HG02588 (cell line): ENCODE data around the gene ZNF750.
A peak's percentile ranks its signal among the peaks of the same experiment; 100 is the strongest.

Experiments
- ATAC-seq: cut with Tn5 transposase; IDR thresholded peaks from one replicate; pipeline ENCODE4 v1.9.1; 2021; ENCODE audit warnings: mild to moderate bottlenecking, moderate library complexity; ENCODE audit not compliant: unreplicated experiment

The ZNF750 gene

DNA sequence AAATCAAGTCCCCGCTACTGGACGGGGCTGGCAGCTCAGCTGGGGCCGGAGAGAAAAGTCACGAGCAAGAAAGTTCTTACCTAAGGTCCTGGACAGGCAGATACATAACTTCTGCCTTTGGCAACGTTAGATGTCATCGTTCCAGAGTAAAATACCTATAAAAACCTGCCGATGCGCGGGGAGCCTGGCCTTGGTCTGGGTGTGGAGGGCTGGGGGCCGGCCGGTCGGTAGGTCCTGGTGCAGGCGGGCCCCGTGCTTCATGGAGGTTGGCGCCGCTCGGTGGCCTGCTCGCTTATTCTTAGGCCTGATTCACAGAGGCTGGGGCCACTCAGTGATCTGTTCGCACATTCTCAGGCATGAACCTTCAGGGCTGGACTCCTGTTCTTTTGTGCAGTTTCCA, 33.7 kb upstream of the ZNF750 start:
- no peak for ATAC-seq

DNA sequence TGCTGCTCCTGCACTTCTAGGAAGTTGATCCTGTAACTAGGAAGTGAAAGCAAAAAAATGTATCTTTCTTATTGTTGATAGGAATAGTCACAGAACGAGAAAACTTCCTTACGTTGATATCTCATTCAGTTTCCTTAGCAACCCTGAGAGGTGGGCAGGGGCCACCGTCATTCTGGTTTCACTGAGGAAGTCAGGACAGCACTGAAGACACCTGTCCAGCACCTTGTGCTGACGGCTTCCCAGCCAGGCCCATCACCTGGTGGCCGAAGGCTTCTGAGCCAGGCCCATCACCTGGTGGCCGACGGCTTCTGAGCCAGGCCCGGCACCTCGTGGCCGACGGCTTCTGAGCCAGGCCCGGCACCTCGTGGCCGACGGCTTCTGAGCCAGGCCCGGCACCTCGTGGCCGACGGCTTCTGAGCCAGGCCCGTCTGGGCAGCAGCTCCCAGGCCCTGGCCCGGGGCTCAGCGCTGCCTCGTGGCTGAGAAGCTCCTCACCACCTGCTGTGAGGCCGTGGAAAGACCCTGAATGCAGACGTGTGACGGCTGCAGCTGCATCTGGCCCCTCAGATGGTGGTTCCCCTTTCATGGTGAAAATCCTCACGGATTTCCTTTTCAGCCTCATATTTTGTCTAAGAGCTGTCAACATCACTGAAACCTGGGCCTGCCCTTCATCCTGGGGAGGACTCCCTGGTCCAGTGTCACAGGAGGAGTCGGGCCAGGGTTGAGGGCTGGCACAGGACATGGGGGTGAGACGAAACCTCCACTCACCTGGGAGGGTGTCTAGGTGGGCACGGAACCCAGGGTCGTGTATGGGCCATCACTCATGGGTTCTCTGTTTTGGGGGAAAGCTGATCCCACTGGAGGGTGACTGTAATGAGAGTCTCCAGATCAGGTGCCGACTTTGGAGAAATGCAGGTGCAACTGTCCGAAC, 33.0 kb upstream of the ZNF750 start:
- ATAC-seq: no peak

DNA sequence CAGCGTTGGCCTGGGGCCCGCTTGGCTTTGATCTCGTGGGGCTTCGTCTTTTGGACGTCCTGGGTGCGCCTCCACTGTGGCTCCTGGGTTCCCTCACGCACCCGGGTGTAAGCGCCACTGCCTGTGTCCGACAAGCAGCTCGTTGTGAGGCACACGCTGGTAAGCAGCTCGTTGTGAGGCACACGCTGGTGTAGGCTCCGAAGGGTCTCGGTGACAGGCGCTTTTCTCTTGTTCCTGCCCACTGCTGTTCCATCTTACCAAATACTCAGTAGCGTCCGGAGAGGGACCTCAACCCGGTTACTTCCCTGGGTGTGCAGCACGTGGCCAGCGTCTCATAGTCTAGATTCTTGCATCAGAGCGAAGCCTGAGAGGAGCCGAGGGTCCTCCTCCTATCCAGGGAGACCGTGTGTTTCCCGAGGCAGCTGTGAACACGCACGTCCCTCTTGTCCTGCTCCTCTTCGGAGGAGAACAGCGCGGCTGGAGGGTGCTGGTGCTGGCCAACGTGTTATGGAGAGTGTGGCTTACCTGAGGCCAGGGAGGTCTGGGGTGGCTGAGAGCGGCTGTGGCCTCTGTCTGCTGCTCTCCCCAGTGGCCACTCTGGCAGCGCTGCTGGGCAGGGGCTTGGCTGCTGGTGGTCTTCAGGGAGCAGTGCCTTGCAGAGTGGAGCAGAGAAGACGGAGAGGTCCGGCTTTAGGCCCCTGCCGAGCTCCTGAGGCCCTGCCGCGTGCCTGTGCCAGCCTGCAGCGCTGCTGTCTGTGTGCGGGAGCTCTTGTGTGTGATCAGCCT, 32.1 kb upstream of the ZNF750 start:
- no peak for ATAC-seq

DNA sequence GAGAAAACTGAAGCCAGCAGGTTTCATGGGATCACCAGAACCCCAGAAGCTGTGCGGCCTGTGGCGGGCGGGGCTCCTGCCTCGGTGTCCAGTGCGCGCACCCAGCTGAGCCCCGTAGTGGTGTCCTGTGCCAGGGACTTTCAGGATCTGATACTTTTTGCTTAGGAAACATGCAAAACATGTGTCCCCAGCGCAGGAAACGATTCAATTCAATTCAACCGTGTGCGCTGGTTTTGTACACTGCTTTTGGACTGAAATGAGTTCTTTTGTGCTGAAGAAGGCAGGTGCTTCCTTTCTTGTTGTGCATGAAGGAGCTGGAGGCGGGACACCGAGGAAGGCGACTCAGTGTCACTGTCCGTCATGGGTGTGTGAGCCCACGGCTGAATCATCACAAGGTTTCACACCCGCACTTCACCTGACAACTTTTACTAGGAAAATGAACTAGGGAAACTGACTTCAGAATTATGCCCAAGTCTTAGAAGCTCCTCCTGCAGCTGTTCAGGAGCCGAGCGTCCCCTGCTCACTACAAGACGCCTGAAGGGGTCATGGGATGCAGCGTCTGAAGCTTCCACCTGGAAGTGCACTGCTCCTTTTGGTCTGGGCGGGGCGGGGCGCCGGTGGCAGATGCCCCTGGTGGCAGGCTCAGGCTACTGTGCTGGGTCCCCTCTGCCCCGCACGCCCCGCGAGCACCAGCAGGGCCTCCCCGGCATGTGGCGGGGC, 31.4 kb upstream of the ZNF750 start:
- ATAC-seq: peak; percentile 52

DNA sequence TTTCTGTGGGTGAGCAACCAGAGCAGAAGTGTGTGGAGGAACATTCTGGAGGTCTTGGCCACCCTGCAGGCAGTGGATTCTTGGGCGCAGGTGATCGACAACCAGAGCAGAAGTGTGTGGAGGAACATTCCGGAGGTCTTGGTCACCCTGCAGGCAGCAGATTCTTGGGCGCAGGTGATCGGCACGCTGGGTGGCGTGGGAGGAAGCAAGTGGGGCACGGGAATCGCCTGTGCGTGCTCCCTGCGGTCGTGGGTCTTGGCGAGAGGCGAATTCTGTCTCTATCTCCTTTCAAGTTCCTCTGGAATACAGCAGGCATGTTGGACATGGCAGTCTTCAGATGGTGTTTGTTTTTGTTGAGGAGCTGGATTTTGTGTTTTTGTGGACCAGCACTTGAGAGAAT, 30.7 kb upstream of the ZNF750 start:
- no peak for ATAC-seq

DNA sequence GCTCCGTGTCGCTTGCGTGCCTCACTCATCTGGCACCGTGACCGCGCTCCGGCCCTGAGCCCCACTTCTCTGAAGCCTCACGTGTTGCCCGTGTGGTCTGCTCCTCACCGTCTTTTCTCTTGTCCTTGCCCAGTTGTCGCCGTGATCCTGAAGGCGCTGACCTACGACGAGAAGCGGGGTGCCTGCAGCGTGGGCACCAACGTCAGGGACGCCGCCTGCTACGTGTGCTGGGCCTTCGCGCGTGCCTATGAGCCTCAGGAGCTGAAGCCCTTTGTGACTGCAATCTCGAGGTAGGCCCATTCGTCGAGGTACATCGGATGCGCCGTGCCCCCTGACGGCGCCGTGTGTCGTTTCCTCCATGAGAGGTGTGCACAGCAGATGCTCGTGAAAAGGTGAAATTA, 30.3 kb upstream of the ZNF750 start:
- no peak for ATAC-seq

DNA sequence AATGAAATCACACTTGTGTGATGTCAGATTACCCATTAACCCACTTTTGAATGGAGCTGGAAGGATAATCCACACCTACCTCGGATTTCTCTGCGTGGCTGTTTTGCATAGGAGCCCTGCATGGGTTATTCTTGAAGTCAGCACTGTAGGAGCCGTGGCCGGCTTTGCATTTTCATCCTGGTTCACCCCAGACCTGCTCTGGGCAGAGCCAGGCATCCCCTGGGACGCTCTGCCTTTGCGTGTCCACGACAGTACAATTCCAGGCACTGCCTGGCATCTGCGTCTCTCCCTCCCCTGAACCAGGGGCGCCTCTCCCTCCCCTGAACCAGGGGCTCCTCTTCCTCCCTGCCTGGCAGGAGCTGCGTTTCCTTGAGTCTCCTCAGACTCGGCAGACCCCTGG, 29.7 kb upstream of the ZNF750 start:
- ATAC-seq: no peak

DNA sequence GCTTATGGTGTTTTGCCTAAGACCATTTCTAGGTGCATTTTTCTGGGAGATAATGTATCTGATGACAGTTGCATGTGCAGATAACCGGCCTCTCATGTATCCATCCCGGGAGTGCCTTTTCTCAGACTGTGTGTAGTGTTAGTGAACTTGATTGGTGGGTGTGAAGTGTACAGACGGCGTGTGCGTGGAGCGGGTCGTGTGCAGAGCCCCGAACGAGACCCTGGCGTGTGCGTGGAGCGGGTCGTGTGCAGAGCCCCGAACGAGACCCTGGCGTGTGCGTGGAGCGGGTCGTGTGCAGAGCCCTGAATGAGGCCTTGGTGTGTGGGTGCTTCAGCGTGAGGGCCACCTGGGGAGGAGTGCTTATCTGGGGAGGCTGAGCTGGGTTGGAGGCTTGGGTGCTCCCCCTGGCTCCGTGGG, 28.9 kb upstream of the ZNF750 start:
- no peak for ATAC-seq

DNA sequence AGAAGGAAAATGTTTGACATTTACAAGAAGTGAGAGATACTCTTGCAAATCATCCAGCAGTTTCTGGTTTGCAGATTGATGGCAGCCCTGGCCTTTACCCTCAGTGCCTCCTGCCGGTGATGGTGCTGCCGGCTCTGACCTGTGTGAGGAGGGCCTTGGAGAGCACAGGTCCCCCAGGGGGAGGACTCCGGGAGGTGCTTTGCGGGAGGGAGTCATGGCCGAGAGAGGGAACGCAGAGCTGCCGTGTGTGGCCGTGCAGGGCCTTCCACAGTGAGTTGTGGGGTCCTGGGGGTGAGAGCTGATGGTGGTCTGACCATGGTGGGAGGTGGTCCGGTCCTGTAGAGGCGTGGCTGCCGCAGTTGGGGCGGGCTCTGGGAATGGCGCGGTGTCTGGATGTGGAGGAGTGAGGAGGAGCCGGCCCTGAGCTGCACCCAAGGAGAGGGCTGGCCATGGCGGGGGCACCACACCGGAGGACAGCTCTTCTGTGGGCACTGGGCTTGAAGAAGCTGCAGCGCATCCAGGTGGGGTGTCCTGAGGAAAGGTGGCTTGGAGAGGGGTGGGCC, 28.0 kb upstream of the ZNF750 start:
- no peak for ATAC-seq

DNA sequence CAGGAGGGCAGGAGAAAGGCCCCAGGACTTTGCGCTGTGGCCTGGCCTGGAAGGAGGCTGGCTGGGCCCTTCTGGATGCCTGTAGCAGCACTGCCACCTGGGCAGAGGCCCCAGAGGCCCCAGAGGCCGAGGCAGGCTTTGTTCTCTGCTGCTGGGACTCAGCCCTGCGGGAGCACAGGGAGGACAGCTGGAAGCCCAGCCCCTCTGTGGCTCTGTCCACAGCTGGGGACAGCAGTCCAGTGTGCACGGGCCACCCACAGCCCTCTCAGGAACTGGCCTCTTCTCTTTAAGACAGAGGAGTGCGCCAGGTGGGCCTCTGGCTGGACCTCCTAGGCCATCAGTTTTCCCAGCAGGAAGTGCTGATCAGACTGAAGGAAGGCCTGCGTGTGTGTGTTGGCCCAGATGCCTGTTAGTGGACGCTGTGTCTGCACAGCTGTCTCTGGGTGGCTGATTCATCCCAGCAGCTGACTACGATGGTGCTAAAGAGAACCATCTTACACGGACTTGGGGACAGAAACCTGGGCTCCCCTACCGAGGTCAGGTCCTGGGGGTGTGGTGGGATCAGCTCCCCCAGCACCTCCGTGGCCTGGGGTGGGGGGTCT, 26.9 kb upstream of the ZNF750 start:
- ATAC-seq: no peak

DNA sequence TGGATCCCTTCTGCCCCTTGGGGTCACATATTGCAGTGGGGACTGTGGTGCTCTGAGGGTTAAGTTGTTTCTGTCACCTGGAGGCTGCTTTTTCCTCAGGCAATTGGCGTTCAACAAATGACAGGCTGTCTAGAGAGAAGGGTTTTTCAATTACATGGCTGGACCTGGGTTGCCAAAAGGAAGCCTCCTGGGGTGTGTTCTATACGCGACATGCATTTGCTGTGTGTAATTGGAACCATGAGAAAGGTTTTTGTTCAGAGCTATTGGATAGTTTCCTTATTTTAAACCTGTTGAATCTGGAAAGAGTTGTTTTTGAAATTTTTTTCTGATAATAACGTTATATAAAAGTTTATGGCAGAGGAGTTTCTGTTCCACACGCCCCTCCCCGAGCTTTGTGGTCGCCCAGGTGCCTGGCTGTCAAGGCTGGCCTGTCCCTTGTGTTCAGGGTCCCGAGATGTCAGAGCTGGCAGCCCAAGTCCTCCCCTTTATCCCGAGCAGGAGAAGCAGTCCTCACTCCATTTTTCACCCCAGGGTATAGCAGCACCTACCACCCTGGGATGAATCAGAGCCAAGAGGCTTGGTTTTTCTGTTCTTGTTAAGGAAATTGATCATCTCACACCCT, 26.1 kb upstream of the ZNF750 start:
- no peak for ATAC-seq

DNA sequence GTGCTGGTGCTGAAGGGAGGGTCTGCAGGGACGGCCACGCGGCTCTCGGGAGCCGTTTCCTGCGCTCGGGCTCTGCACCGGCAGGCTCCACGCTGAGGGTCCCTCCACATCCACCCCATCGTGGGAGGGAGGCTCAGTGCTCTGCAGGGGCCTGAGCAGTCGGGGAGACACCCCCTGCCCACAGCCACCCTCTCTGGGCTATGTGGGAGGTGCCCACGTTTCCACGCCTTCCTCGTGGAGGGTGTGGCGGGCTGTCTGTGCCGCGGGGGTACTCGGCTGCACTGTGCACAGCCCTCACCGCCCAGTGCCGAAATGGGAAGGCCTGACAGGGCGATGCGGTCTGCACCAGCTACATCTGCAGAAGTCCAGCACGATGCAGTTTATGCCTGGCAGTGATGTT, 25.5 kb upstream of the ZNF750 start:
- ATAC-seq: no peak

DNA sequence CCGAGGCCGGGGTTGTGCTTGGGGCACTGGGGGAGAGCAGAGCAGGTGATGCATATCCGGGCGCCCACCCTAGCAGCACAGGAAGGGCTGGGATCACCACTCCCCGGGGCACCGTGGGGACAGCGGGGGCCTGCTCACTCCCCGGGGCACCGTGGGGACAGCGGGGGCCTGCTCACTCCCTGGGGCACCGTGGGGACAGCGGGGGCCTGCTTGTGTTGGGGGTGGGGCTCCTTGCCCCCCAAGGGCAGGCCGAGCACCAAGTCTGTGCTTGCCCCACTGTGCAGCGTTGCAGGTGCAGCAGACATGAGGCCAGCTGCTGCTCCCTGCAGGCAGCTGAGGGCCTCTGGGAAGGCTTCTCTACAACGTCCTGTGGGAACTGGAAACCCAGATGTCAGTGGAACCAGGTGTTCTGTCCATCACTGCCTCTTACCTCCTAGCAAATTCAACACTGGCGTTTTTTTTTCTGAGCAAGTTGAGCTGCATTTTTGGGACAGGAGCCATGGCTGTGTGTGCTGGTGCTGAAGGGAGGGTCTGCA, 25.0 kb upstream of the ZNF750 start:
- ATAC-seq: no peak

DNA sequence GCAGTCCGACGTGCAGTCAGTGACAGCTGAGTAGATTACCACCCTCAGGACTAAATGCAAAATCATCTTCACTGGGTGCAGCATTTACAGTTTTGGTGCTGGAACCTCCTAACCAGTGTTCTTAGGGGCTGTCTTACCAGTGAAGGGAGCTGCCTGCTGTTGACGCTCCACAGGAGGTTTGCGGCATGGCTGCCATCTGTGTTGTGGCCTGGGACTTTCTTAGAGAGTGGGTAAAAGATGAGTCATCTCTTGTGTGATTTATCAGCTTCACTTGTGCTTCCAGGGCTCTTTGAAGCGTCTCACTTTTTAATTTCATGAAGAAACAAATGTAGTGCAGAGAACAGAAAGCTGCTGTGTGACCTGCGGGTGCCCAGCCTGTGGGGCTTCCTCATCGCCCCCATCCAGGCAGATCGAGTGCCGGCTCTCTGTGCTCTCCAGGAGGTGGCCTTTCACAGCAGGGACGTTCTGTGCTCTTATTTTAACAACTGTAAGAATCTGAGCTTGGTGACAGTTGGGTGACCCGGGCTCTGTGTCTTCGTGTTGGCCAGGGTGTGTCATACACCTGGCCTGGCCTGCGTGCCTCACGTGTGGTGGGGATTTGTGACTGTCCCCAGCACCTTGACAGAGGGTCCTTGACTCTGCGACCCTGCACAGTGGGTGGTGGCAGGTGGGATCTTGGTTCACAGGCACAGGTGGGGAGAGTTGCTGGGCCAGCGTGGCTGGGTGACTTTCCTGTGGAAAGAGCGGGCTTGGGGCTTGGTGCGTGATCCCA, 24.3 kb upstream of the ZNF750 start:
- ATAC-seq: peak; percentile 83

DNA sequence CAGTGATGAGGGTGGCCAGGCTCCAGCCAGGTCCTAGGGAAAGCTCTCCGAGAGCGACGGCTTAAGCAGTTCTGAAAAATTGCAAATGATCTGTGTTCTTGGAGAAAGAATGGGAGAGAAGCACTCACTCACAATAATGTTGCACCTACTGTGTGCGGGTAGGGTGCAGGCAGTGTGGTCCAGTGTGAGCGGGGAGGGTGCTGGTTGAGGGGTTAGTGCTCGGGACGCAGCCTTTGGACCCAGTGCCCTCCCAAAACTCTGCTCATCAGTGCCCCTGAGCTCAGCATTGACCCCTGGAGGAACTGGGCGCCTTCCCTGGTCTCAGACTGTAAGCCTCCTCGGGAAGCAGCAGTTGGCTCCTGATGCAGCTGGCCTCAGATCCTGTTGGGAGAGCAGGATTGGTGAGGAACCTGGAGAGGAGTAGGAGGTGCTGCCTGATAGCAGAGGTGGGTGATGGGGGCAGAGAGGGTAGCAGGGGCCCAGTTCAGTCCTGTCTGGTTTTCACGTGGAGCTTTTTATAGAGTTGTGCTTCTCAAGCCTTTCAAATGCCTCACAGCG, 23.6 kb upstream of the ZNF750 start:
- no peak for ATAC-seq

DNA sequence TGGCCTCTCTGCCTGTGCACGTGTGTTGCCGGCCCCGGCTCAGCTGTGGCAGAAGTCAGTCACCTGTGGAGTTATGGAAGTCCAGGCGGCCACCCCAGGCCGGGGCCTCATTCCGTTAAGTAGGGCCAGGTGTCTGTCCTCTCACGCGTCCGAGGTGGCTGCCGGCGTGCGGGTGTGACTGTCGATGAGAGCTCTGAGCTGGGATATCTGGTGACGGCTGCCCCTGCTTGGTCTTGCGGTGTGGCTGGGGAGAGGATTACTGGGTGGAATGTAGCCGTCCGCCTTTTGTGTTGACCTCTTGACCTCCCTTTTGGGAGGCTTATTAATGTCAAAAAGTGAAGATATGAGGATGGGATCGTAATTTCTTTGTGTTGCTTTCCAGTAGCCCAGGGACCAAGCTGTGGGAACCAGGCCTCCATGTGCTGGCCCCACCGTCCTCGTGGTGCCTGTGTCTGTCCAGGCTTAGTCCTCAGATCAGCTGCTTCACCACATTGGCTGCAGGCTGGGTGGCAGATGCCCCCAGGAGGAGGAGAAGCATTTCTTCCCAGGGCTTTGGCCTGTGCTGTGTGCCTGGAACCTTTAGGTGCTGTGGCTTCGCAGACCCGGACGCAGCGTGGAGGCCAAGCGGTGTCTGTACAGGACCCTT, 23.0 kb upstream of the ZNF750 start:
- no peak for ATAC-seq

DNA sequence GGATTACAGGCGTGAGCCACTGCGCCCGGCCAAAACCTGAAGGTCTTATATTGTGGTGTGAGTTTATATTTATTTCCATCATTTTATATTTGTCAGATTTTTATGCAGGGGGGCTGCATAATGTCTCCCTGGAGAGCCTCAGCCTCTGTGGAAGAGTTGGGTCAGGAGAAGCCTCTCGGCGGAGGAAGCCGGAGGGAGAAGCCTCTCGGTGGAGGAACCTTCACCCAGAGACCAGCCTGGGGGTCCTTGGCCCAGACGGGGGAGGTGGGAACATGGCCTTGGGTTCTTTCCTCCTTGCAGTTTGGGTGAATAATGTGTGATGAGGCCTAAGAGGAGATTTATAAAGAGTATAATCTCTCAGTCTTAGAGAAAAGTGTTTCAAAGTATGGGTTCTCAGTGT, 22.4 kb upstream of the ZNF750 start:
- ATAC-seq: no peak

DNA sequence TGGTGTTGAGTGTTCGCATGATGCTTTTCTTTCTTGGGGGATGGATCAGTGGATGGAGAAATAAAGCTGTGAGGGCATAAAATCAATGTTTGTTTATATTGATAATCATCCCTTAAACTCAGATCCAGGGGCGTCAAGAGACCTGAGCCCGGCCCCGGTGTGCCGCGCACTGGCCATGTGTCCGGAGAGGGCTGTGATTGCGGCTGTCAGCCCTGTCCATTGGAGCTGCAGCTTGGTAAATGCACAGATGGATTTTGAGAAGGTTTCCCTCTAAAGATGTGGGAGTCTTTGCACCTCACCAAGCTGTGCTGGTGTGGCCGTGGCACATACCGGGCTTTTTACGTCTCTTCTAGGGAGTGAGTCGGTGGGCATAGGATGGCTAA, 21.6 kb upstream of the ZNF750 start:
- ATAC-seq: no peak
